GM12892 (cell line): ENCODE measurements around the gene PCDHB10.
"Not testable (repeated sequence)": the region's sequence is repeated elsewhere in the genome, so short reads cannot be mapped to it uniquely, and the experiment has no call there.

Experiments
- DNase-seq: peaks from one replicate; pipeline ENCODE4 v3.0.0; 2011; ENCODE audit not compliant: insufficient read length
- FAIRE-seq: peaks from 2 replicates; lab custom pipeline; 2011; peaks lifted over from hg19 to GRCh38; lab: Jason Lieb, UNC
- POLR2A ChIP-seq: IDR thresholded peaks from 2 replicates; pipeline ENCODE4 v1.6.1; 2011; ENCODE audit warnings: low read depth, low read length, control low read depth
- POLR2AphosphoS5 ChIP-seq: IDR thresholded peaks from 2 replicates; pipeline ENCODE4 v1.6.1; 2011; ENCODE audit warnings: low read depth, low read length, control low read depth
- TAF1 ChIP-seq: IDR thresholded peaks from 2 replicates; pipeline ENCODE4 v1.6.1; 2011; ENCODE audit warnings: low read depth, mild to moderate bottlenecking, control low read depth, low read length, borderline replicate concordance

Gene PCDHB10

DNA sequence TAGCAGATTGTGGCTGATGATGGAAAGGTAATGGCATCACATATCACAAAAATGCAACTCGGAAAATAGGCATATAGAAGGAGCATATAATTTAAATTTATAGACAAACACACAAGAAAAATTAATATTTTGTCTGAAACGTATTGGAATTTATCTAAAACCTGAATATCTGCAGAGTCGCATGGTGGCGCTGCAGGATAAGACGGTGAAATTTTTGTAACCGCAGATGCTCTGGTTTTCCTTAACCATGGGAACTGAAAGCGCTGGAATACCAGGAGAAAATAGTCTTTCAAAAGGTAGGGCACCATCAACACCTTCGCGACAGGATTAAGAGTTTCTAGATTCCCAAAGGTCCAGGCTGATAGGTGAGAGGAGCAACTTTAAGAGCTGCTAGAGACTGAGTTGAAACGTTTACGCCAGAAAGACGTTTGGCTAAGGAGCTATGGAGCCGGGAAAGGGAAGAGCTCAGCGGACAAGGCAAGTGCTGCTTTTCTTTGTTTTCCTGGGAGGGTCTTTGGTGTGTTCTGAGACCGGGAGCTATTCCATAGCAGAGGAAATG lies 42.0 kb downstream of the PCDHB10 start:
- TF ChIP-seq POLR2A (no peak), TAF1 (no peak), POLR2AphosphoS5 (no peak)
- FAIRE-seq (no peak), DNase-seq (no peak)

DNA sequence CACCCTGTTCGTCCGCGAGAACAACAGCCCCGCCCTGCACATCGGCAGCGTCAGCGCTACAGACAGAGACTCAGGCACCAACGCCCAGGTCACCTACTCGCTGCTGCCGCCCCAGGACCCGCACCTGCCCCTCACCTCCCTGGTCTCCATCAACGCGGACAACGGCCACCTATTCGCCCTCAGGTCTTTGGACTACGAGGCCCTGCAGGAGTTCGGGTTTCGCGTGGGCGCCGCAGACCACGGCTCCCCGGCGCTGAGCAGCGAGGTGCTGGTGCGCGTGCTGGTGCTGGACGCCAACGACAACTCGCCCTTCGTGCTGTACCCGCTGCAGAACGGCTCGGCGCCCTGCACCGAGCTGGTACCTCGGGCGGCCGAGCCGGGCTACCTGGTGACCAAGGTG lies 43.8 kb downstream of the PCDHB10 start:
- not testable (repeated sequence) for DNase-seq, FAIRE-seq

DNA sequence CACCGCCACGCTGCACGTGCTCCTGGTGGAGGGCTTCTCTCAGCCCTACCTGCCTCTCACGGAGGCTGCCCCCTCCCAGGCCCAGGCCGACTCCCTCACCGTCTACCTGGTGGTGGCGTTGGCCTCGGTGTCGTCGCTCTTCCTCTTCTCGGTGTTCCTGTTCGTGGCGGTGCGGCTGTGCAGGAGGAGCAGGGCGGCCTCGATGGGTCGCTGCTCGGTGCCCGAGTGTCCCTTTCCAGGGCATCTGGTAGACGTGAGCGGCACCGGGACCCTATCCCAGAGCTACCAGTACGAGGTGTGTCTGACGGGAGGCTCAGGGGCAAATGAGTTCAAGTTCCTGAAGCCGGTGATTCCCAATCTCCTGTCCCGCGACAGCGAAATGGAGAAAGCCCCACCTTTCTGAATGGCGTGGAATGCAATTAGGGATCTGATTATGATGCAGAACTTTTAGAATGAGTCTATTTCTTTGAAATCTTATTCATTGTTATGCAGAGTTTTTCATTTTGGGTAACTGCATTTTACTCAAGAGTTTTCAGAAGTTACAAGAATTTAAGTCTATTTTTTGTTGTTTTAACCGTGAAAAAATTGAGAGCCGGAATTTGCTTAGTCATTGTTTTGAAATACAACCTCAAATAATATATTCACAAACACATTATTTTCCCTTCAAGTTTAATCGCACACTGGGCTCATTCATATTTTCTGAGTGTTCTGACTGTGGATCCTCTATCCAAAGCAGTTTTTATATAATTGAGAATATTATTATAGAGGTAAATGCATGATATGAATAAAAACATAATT lies 44.6 kb downstream of the PCDHB10 start:
- DNase-seq (no peak), FAIRE-seq (no peak)
- TF ChIP-seq POLR2A (no peak), POLR2AphosphoS5 (no peak)

DNA sequence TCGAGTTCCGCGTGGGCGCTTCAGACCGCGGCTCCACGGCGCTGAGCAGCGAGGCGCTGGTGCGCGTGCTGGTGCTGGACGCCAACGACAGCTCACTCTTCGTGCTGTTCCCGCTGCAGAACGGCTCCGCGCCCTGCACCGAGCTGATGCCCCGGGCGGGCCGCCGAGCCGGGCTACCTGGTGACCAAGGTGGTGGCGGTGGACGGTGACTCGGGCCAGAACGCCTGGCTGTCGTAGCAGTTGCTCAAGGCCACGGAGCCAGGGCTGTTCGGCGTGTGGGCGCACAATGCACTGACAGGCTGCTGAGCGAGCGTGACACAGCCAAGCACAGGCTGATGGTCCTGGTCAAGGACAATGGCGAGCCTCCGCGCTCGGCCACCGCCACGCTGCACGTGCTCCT lies 49.3 kb downstream of the PCDHB10 start:
- TF ChIP-seq TAF1 (no peak), POLR2AphosphoS5 (no peak), POLR2A (no peak)
- DNase-seq (no peak), FAIRE-seq (no peak)
